HG03439 (cell line): Measurements from ENCODE around the gene PIK3CD.

Experiments
- ATAC-seq: cut with Tn5 transposase; IDR thresholded peaks from one replicate; pipeline ENCODE4 v1.9.1; 2021; ENCODE audit warnings: mild to moderate bottlenecking, moderate library complexity; ENCODE audit not compliant: unreplicated experiment

Gene PIK3CD

GRCh38 chr1:9764550-9764949 is 113.0 kb downstream of the PIK3CD start:
- ATAC-seq = no peak

GRCh38 chr1:9766759-9767442 is 115.4 kb downstream of the PIK3CD start:
- no peak for ATAC-seq

- ATAC-seq = no peak
Measured at GRCh38 chr1:9767964-9768668, 116.6 kb downstream of the PIK3CD start.

- ATAC-seq = no peak
Measured at GRCh38 chr1:9768983-9769382, 117.5 kb downstream of the PIK3CD start.

GRCh38 chr1:9770298-9770697 is 118.8 kb downstream of the PIK3CD start:
- ATAC-seq = no peak

- no peak for ATAC-seq
Measured at GRCh38 chr1:9774712-9775679, 123.5 kb downstream of the PIK3CD start.

- no peak for ATAC-seq
Measured at GRCh38 chr1:9776685-9777084, 125.2 kb downstream of the PIK3CD start.
